Nephron (organoid): ENCODE results near the gene PRDM13.

Experiments
- H3K27ac Mint-ChIP-seq, 3 experiments: 2 replicates each; pipeline ENCODE4 v1.8.0; 2020; ENCODE audit warnings: mixed read lengths in 3 of 3, mild to moderate bottlenecking in 2 of 3, moderate library complexity in 1 of 3
- H3K27me3 Mint-ChIP-seq: 2 replicates; pipeline ENCODE4 v1.8.0; 2021; ENCODE audit warnings: low read depth, mild to moderate bottlenecking, moderate library complexity, mixed read lengths
- H3K36me3 Mint-ChIP-seq: 2 replicates; pipeline ENCODE4 v1.8.0; 2020; ENCODE audit warnings: low read depth, mixed read lengths
- H3K4me1 Mint-ChIP-seq: 2 replicates; pipeline ENCODE4 v1.8.0; 2020; ENCODE audit warnings: mixed read lengths
- H3K4me3 Mint-ChIP-seq, 3 experiments: 2 replicates each; pipeline ENCODE4 v1.8.0; 2020; ENCODE audit warnings: mild to moderate bottlenecking in 3 of 3, mixed read lengths in 3 of 3, moderate library complexity in 2 of 3
- H3K9me3 Mint-ChIP-seq: 2 replicates; pipeline ENCODE4 v1.8.0; 2020; ENCODE audit warnings: mixed read lengths
- CTCF ChIP-seq, 3 experiments: fragments of 200-600 bp; sonication (generic); IDR thresholded peaks; one replicate each; pipeline ENCODE4 v1.5.0; 2021; ENCODE audit warnings: antibody characterized with exemption in 3 of 3; ENCODE audit not compliant: unreplicated experiment in 3 of 3

Gene PRDM13

GRCh38 chr6:99606656-99607415 lies at the start of gene PRDM13:
Gene PRDM13 (plus strand): TSS chr6:99606833. CDS start chr6:99607035, 202 bp downstream.
- Mint-ChIP-seq H3K36me3 (no peaks in the 10 kb centered on the region), H3K27ac (no peak within 1 kb of the TSS), H3K4me3 (peak within 1 kb of the TSS in 1 of 3 experiments; percentile 7), H3K27me3 (peaks cover 100% of the 10 kb centered on the region), H3K4me1 (peaks cover 15% of the 10 kb centered on the region), H3K9me3 (peaks cover 8% of the 10 kb centered on the region)
- TF ChIP-seq CTCF (IDR thresholded peaks at IDR 0.05; ENCODE audit: unreplicated experiment in 3 of 3): no peak

- Mint-ChIP-seq H3K4me3 (no peak overlapping the region), H3K36me3 (peaks cover 66% of the 10 kb centered on the region), H3K27ac (no peak overlapping the region), H3K9me3 (peaks cover 3% of the 10 kb centered on the region), H3K27me3 (no peaks in the 10 kb centered on the region), H3K4me1 (peaks cover 7% of the 10 kb centered on the region)
- no peak for TF ChIP-seq CTCF (IDR thresholded peaks at IDR 0.05; ENCODE audit: unreplicated experiment in 3 of 3)
Measured at GRCh38 chr6:99559057-99559456, 47.6 kb upstream of the PRDM13 start.

GRCh38 chr6:99560668-99561067 lies 46.0 kb upstream of the PRDM13 start:
- TF ChIP-seq CTCF (IDR thresholded peaks at IDR 0.05; ENCODE audit: unreplicated experiment in 3 of 3): no peak
- Mint-ChIP-seq H3K27ac (no peak overlapping the region), H3K4me1 (peaks cover 7% of the 10 kb centered on the region), H3K27me3 (no peaks in the 10 kb centered on the region), H3K9me3 (peaks cover 3% of the 10 kb centered on the region), H3K4me3 (no peak overlapping the region), H3K36me3 (peaks cover 50% of the 10 kb centered on the region)

GRCh38 chr6:99563056-99563723 lies 43.4 kb upstream of the PRDM13 start:
- Mint-ChIP-seq H3K27ac (no peak overlapping the region), H3K4me1 (peaks cover 24% of the 10 kb centered on the region), H3K9me3 (no peaks in the 10 kb centered on the region), H3K36me3 (peaks cover 27% of the 10 kb centered on the region), H3K4me3 (no peak overlapping the region), H3K27me3 (no peaks in the 10 kb centered on the region)
- no peak for TF ChIP-seq CTCF (IDR thresholded peaks at IDR 0.05; ENCODE audit: unreplicated experiment in 3 of 3)

GRCh38 chr6:99568103-99568933 lies 38.3 kb upstream of the PRDM13 start, which contains the start of gene CCNC:
Gene CCNC (minus strand): TSS chr6:99568660. CDS start chr6:99568527, 133 bp downstream.
- H3K9me3 Mint-ChIP-seq: peaks cover 3% of the 10 kb centered on the region
- peak within 1 kb of the TSS; percentile 94 to 99 (median 96) for H3K27ac Mint-ChIP-seq
- H3K27me3 Mint-ChIP-seq: peaks cover 3% of the 10 kb centered on the region
- H3K4me3 Mint-ChIP-seq: peak within 1 kb of the TSS; percentile 96 to 99 (median 96)
- no peak for TF ChIP-seq CTCF (IDR thresholded peaks at IDR 0.05; ENCODE audit: unreplicated experiment in 3 of 3)
- H3K36me3 Mint-ChIP-seq: peaks cover 2% of the 10 kb centered on the region
- H3K4me1 Mint-ChIP-seq: peaks cover 25% of the 10 kb centered on the region
